ENCODE measurements around the gene FGGY. TPM values are rescaled to one million over a fixed set of nuclear protein-coding genes. Genes with fewer than 3 reads are reported as not detected.

The FGGY gene
- total RNA-seq, 1 donor from 2014 or later, result 31.2 TPM

DNA sequence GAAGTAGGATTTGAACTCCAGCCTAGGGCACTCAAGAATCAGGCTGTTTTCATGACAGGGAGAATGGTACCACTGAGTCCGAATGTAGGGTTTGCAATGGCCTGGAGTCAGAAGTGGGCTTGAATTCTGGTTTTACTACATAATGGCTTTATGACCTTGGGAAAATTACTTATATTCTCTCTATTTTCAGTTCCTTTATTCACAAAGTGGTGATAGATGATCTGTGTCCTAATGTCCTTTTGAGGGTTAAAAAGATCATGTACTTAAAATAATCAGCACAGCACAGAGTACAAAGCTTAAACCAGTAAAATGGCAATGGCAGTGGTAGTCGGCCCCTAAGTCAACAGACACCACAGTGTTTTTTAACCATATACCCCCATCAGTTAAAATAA lies 454.1 kb downstream of the FGGY start:
- Histone ChIP-seq H3K27me3 (ENCODE audit: low read depth) (no peaks in the 10 kb centered on the region), H3K4me3 (no peak overlapping the region), H3K27ac (replicated peaks) (peak overlapping the region; percentile 57), H3K36me3 (no peaks in the 10 kb centered on the region), H3K4me1 (peaks cover 27% of the 10 kb centered on the region), H3K9me3 (replicated peaks) (no peaks in the 10 kb centered on the region)
- intact Hi-C loops (cut with micrococcal nuclease), result no loop called here
- DNase-seq, result no peak
- TF ChIP-seq, protein P1, sequence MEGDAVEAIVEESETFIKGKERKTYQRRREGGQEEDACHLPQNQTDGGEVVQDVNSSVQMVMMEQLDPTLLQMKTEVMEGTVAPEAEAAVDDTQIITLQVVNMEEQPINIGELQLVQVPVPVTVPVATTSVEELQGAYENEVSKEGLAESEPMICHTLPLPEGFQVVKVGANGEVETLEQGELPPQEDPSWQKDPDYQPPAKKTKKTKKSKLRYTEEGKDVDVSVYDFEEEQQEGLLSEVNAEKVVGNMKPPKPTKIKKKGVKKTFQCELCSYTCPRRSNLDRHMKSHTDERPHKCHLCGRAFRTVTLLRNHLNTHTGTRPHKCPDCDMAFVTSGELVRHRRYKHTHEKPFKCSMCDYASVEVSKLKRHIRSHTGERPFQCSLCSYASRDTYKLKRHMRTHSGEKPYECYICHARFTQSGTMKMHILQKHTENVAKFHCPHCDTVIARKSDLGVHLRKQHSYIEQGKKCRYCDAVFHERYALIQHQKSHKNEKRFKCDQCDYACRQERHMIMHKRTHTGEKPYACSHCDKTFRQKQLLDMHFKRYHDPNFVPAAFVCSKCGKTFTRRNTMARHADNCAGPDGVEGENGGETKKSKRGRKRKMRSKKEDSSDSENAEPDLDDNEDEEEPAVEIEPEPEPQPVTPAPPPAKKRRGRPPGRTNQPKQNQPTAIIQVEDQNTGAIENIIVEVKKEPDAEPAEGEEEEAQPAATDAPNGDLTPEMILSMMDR (IDR thresholded peaks at IDR 0.05; ENCODE audit: borderline replicate concordance), result no peak

DNA sequence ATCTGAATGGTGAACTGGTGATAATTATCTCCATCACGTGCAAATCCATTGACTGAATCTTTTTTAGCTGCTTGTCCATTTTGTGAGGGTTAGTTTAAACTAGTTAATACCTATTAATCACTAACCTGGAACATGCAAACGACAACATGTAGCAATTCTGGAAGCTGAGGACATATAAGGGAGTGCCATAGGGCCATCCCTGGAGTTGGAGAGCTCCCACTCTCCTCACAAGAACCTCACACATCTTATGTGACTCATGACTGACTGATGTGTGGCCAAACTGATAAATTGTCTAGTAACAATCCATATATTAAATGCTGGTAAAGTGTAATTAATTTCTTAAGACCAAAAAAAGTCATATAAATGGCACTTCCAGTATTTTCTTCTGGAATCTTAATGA lies 454.9 kb downstream of the FGGY start:
- intact Hi-C loops (cut with micrococcal nuclease), result no loop called here
- TF ChIP-seq, protein P1 (IDR thresholded peaks at IDR 0.05; ENCODE audit: borderline replicate concordance), result no peak
- no peak overlapping the region for H3K4me3 ChIP-seq
- H3K36me3 ChIP-seq, result no peaks in the 10 kb centered on the region
- no peaks in the 10 kb centered on the region for H3K27me3 ChIP-seq (ENCODE audit: low read depth)
- no peak overlapping the region for H3K27ac ChIP-seq (replicated peaks)
- no peaks in the 10 kb centered on the region for H3K9me3 ChIP-seq (replicated peaks)
- peaks cover 27% of the 10 kb centered on the region for H3K4me1 ChIP-seq
- no peak for DNase-seq

DNA sequence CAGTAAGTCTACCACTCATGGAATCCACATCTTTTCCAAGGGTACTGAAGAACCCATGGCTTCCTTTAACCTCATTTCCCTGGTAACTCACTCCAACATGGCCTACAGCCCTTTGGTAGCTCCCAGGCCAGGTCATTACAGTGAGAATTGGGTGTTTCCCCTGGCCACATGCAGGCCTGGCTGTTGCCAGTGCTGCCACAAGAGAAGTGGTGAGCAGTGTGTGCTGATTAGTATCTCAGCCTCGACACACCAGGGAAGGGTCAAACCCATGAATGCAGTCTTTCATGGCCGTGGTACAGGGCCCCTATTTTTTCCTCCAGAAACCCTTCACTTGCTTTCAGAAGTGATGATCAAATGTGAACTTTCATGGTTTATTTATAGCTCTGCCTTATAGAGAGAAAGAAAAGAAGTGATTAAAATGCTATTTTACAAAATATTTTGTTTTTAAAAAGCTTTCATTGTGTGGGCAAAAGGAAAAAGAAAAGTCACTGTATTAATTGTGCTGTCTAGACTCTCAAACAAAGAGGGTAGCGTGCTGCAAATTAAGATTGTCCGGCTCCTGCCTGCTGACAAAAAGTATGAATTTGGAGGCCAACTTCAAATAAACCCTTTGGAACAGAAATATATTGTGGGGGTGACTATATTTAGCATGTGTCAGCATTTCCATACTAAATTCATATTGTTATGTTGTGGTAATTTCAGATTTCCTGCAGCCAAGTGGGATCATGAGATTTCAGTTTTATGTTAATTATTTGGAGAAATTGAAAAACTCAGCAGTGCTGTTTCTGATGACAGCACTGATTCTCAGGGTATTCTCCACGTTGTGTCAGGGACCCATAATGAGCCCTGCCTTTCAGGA lies 455.9 kb downstream of the FGGY start:
- no peak overlapping the region for H3K4me3 ChIP-seq
- intact Hi-C loops (cut with micrococcal nuclease), result no loop called here
- H3K27ac ChIP-seq (replicated peaks), result no peak overlapping the region
- no peaks in the 10 kb centered on the region for H3K9me3 ChIP-seq (replicated peaks)
- TF ChIP-seq, protein P1 (IDR thresholded peaks at IDR 0.05; ENCODE audit: borderline replicate concordance), result no peak
- no peaks in the 10 kb centered on the region for H3K27me3 ChIP-seq (ENCODE audit: low read depth)
- H3K36me3 ChIP-seq, result no peaks in the 10 kb centered on the region
- DNase-seq, result no peak
- H3K4me1 ChIP-seq, result peaks cover 29% of the 10 kb centered on the region

DNA sequence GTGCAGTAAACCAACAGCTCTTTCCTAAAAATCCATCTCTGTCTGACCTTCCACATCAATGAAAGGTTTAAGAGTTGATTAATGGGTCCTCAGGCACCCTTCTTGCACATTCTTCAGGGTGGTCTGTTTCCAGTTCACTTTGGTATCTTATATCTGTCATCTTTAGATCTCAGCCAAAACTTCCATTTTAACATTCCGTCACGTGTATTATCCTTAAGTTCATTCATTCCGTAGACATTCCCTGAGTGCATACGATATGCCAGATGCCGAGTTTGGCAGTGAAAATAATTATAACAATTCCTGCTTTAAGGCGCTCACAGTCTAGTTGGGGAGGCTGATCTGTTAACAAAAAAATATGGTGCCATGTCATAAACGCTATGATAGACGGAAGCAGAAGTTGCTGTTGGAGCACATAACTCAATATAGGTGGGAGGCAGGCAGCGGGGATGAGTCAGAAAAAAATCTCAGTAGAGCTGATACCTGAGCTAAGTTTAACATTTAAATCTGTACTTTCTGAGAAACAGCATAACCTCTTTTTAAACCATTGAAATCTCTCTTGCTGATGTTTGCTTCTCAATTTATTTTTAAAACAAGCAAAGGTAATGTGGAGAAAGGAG lies 458.3 kb downstream of the FGGY start:
- H3K9me3 ChIP-seq (replicated peaks), result no peaks in the 10 kb centered on the region
- no peak for DNase-seq
- no peak overlapping the region for H3K4me3 ChIP-seq
- H3K27ac ChIP-seq (replicated peaks), result no peak overlapping the region
- TF ChIP-seq, protein P1 (IDR thresholded peaks at IDR 0.05; ENCODE audit: borderline replicate concordance), result no peak
- intact Hi-C loops (cut with micrococcal nuclease), result loop anchor here (5.0 kb wide), 1 partner anchor 58 kb away; no protein-coding TSS in a partner anchor
- H3K27me3 ChIP-seq (ENCODE audit: low read depth), result no peaks in the 10 kb centered on the region
- H3K4me1 ChIP-seq, result peaks cover 42% of the 10 kb centered on the region
- H3K36me3 ChIP-seq, result no peaks in the 10 kb centered on the region

DNA sequence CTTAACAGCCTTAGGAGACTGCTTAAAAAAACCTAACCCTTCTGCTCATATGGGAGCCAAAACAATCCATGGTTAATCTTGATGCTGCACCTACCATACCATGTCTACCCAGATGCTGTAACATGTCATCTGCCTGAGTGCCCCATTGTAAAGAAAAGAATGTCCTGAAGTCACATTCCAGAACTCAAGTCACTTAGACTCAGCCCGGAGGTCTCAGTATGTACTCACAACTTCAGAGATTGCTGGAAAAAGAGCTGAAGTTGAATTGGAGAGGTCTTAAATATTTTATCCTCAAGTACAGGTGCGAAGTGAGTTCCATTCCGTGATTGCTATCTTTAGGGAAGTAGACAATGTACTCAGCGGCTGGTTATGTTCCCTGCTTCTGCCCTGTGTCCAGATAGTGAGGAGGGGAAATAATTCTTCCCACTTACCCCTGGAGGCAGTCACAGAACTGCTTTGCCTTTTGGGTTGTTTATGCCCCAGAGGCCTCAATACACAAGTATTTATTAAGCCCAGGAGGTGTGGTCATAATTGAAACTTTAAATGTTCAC lies 460.4 kb downstream of the FGGY start:
- intact Hi-C loops (cut with micrococcal nuclease), result loop anchor here (5.0 kb wide), 1 partner anchor 60 kb away; no protein-coding TSS in a partner anchor
- H3K27me3 ChIP-seq (ENCODE audit: low read depth), result no peaks in the 10 kb centered on the region
- no peak for DNase-seq
- no peaks in the 10 kb centered on the region for H3K36me3 ChIP-seq
- H3K9me3 ChIP-seq (replicated peaks), result no peaks in the 10 kb centered on the region
- TF ChIP-seq, protein P1 (IDR thresholded peaks at IDR 0.05; ENCODE audit: borderline replicate concordance), result no peak
- peaks cover 28% of the 10 kb centered on the region for H3K4me1 ChIP-seq
- H3K4me3 ChIP-seq, result no peak overlapping the region
- no peak overlapping the region for H3K27ac ChIP-seq (replicated peaks)

Measured in left ventricle myocardium inferior (tissue), 1 donor.